Calu3 (cell line): ENCODE data around the gene DROSHA. TPM values are rescaled to one million over a fixed set of nuclear protein-coding genes. Genes with fewer than 3 reads are reported as not detected.

Experiments used
- BruUV-seq: library from RNA; stranded (reverse); fragments of 400-500 nt; replicated peaks from 2 replicates; lab custom pipeline; 2021; lab: Mats Ljungman, UMichigan
- CTCF ChIA-PET: fragments of 300-600 bp; sonication (Branson Sonifier 250); formaldehyde crosslinking; loops from one replicate; lab custom pipeline; 2022; ENCODE audit warnings: antibody characterized with exemption; lab: Charles Lee
- DNase-seq: peaks from one replicate; pipeline ENCODE4 v3.0.0; 2022
- H3K27ac Mint-ChIP-seq: one replicate; pipeline ENCODE4 v1.8.0; 2022; ENCODE audit warnings: mixed read lengths; ENCODE audit not compliant: unreplicated experiment
- H3K27me3 Mint-ChIP-seq: one replicate; pipeline ENCODE4 v1.8.0; 2022; ENCODE audit warnings: mixed read lengths; ENCODE audit not compliant: unreplicated experiment
- H3K36me3 Mint-ChIP-seq: one replicate; pipeline ENCODE4 v1.8.0; 2022; ENCODE audit warnings: mild to moderate bottlenecking, moderate library complexity, mixed read lengths; ENCODE audit not compliant: insufficient read depth, unreplicated experiment
- H3K4me1 Mint-ChIP-seq: one replicate; pipeline ENCODE4 v1.8.0; 2022; ENCODE audit warnings: mild to moderate bottlenecking, low read depth, mixed read lengths; ENCODE audit not compliant: unreplicated experiment
- H3K4me3 Mint-ChIP-seq: one replicate; pipeline ENCODE4 v1.8.0; 2022; ENCODE audit warnings: mild to moderate bottlenecking, low read depth, moderate library complexity, mixed read lengths; ENCODE audit not compliant: unreplicated experiment
- H3K9me3 Mint-ChIP-seq: one replicate; pipeline ENCODE4 v1.8.0; 2022; ENCODE audit warnings: low read depth, mixed read lengths; ENCODE audit not compliant: unreplicated experiment
- intact Hi-C: fragments of 100-400 bp; cut with micrococcal nuclease; formaldehyde crosslinking; loops from one replicate; pipeline ENCODE4 v1.10.0; 2022; ENCODE audit not compliant: unreplicated experiment
- total RNA-seq: library from RNA; stranded (reverse); gene quantifications from 2 replicates; pipeline ENCODE4 v1.2.3, GENCODE V29; 2022
- TF ChIP-seq, protein P1 (sequence below): fragments of 200-600 bp; IDR thresholded peaks from one replicate; pipeline ENCODE4 v1.8.0; 2022; ENCODE audit warnings: antibody characterized with exemption; ENCODE audit not compliant: unreplicated experiment

DROSHA gene
- total RNA-seq, 1 experiment from 2014 or later, result 72.5 TPM

- CTCF ChIA-PET, result no interaction called here
- H3K27ac Mint-ChIP-seq, result no peak overlapping the region
Measured at GRCh38 chr5:31413030-31413812, 118.7 kb downstream of the DROSHA start.

DNA sequence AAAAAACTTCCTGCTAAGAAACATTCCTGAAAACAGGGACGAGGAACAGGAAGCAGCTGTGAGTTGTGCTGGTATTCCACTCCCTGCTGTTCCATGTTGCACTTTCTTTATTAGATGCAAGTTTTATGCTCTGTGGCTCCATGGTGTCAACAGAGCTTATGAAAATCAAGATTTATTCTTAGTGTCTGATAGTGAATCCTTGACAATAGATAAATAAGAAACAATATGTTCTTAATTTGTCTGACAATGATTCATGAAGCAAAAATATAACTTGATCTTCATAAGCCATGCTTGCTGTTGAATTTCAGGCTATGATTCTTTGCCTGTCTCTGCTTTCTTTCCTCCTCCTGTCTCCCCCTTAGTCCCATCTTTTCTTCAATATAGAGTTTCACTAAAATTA, 119.6 kb downstream of the DROSHA start:
- no peaks in the 10 kb centered on the region for H3K27me3 Mint-ChIP-seq

More at GRCh38 chr5:31413030-31413812, 118.7 kb downstream of the DROSHA start:
- no TSS peak for BruUV-seq
- H3K4me3 Mint-ChIP-seq, result no peak overlapping the region
- TF ChIP-seq, protein P1, sequence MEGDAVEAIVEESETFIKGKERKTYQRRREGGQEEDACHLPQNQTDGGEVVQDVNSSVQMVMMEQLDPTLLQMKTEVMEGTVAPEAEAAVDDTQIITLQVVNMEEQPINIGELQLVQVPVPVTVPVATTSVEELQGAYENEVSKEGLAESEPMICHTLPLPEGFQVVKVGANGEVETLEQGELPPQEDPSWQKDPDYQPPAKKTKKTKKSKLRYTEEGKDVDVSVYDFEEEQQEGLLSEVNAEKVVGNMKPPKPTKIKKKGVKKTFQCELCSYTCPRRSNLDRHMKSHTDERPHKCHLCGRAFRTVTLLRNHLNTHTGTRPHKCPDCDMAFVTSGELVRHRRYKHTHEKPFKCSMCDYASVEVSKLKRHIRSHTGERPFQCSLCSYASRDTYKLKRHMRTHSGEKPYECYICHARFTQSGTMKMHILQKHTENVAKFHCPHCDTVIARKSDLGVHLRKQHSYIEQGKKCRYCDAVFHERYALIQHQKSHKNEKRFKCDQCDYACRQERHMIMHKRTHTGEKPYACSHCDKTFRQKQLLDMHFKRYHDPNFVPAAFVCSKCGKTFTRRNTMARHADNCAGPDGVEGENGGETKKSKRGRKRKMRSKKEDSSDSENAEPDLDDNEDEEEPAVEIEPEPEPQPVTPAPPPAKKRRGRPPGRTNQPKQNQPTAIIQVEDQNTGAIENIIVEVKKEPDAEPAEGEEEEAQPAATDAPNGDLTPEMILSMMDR, result no peak
- peaks cover 5% of the 10 kb centered on the region for H3K36me3 Mint-ChIP-seq
- no peaks in the 10 kb centered on the region for H3K9me3 Mint-ChIP-seq
- H3K4me1 Mint-ChIP-seq, result peaks cover 9% of the 10 kb centered on the region
- intact Hi-C loops, result no loop called here
- H3K27me3 Mint-ChIP-seq, result no peaks in the 10 kb centered on the region
- DNase-seq, result no peak

GRCh38 chr5:31410089-31410488, 121.8 kb downstream of the DROSHA start:
- Mint-ChIP-seq H3K36me3 (peaks cover 8% of the 10 kb centered on the region), H3K27ac (no peak overlapping the region), H3K4me1 (peaks cover 12% of the 10 kb centered on the region), H3K9me3 (no peaks in the 10 kb centered on the region), H3K4me3 (no peak overlapping the region), H3K27me3 (no peaks in the 10 kb centered on the region)
- TF ChIP-seq, protein P1, result no peak
- no TSS peak for BruUV-seq
- no peak for DNase-seq
- intact Hi-C loops, result no loop called here
- CTCF ChIA-PET, result interaction anchor here (0.6 kb wide), 1 partner anchor 18 kb away, joined by 3 read pairs; no protein-coding TSS in a partner anchor

More for the DNA sequence above, 119.6 kb downstream of the DROSHA start:
- no peaks in the 10 kb centered on the region for H3K9me3 Mint-ChIP-seq
- H3K4me1 Mint-ChIP-seq, result peaks cover 12% of the 10 kb centered on the region
- CTCF ChIA-PET, result no interaction called here
- no peak for DNase-seq
- no TSS peak for BruUV-seq
- H3K36me3 Mint-ChIP-seq, result peaks cover 5% of the 10 kb centered on the region
- TF ChIP-seq, protein P1, result no peak
- intact Hi-C loops, result no loop called here
- H3K27ac Mint-ChIP-seq, result no peak overlapping the region
- H3K4me3 Mint-ChIP-seq, result no peak overlapping the region

DNA sequence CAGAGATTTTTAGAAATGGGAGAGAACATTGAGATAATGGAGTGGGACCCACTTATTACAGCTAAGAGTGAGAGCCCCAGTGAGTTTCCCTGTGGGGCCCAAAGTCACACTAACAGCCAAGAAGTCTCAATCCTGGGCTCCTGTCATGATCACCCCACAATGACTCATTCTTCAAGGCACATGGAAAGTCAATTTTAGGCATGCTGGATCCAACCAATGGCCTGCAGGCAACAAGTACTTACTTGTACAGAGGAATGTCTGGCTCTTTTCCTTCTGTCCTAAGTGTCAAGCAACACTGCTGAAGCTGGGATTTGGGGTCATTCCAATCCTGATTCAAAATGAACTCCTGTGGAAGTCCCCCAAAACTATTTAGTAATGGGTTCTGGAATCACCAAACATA, 123.1 kb downstream of the DROSHA start:
- TF ChIP-seq, protein P1, result no peak
- no peak for DNase-seq
- Mint-ChIP-seq H3K4me3 (no peak overlapping the region), H3K27me3 (no peaks in the 10 kb centered on the region), H3K4me1 (peaks cover 12% of the 10 kb centered on the region), H3K9me3 (no peaks in the 10 kb centered on the region), H3K27ac (no peak overlapping the region), H3K36me3 (peaks cover 15% of the 10 kb centered on the region)
- CTCF ChIA-PET, result no interaction called here
- no TSS peak for BruUV-seq
- intact Hi-C loops, result no loop called here
